Activated T-helper 1 cell treated with anti-CD3 and anti-CD28 coated beads, Interleukin-2, amount 50 U/mL, for 16 hours (primary cell): ENCODE measurements around the gene CRY1.
A peak's percentile ranks its signal among the peaks of the same experiment; 100 is the strongest.
"Not testable (repeated sequence)": the region's sequence is repeated elsewhere in the genome, so short reads cannot be mapped to it uniquely, and the experiment has no call there.

ENCODE experiments used
- DNase-seq, 2 donors: peaks; one replicate each; pipeline ENCODE4 v3.0.0-alpha.2; 2020; ENCODE audit warnings: low read depth in 1 of 2, low spot score in 1 of 2

CRY1 gene

GRCh38 chr12:107011519-107011918 is 81.8 kb downstream of the CRY1 start:
- no peak for DNase-seq

GRCh38 chr12:107007411-107007810 is 85.9 kb downstream of the CRY1 start:
- no peak for DNase-seq

- DNase-seq, result not testable (repeated sequence)
Observed at GRCh38 chr12:107002665-107003064, 90.7 kb downstream of the CRY1 start.

- DNase-seq, result no peak
Observed at GRCh38 chr12:106999446-106999845, 93.9 kb downstream of the CRY1 start.

- no peak for DNase-seq
Observed at GRCh38 chr12:106997916-106998315, 95.4 kb downstream of the CRY1 start.

GRCh38 chr12:106996102-106996501 is 97.2 kb downstream of the CRY1 start:
- DNase-seq, result not testable (repeated sequence)

GRCh38 chr12:106994579-106995220 is 98.6 kb downstream of the CRY1 start:
- DNase-seq, result no peak

- no peak for DNase-seq
Observed at GRCh38 chr12:106987846-106988245, 105.5 kb downstream of the CRY1 start.

GRCh38 chr12:106986625-106987389 is 106.5 kb downstream of the CRY1 start, which contains the start of gene MTERF2:
Gene MTERF2, minus strand, starts transcription at chr12:106987146. Its CDS starts 8,432 bp downstream, at chr12:106978714.
- DNase-seq, result peak; percentile 50 to 72

- no peak for DNase-seq
Observed at GRCh38 chr12:106986135-106986534, 107.2 kb downstream of the CRY1 start.

GRCh38 chr12:106985479-106985878 is 107.9 kb downstream of the CRY1 start:
- DNase-seq, result no peak

GRCh38 chr12:106984588-106985137 is 108.7 kb downstream of the CRY1 start:
- DNase-seq, result no peak

GRCh38 chr12:106982229-106982628 is 111.1 kb downstream of the CRY1 start:
- no peak for DNase-seq

GRCh38 chr12:106981788-106982187 is 111.6 kb downstream of the CRY1 start:
- no peak for DNase-seq

- DNase-seq, result no peak
Observed at GRCh38 chr12:106980944-106981343, 112.4 kb downstream of the CRY1 start.

GRCh38 chr12:106978035-106978800 is 115.1 kb downstream of the CRY1 start:
- DNase-seq, result no peak

GRCh38 chr12:106976668-106977067 is 116.7 kb downstream of the CRY1 start:
- no peak for DNase-seq

GRCh38 chr12:106975993-106976658 is 117.2 kb downstream of the CRY1 start:
- DNase-seq, result no peak

GRCh38 chr12:106975098-106975497 is 118.3 kb downstream of the CRY1 start:
- DNase-seq, result no peak

GRCh38 chr12:106974511-106974910 is 118.8 kb downstream of the CRY1 start:
- DNase-seq, result no peak

GRCh38 chr12:106973545-106973944 is 119.8 kb downstream of the CRY1 start:
- DNase-seq, result no peak
